GM15510 (cell line): ENCODE measurements around the gene FLT1.

Source experiments
- POLR2A ChIP-seq: IDR thresholded peaks from 3 replicates; pipeline ENCODE4 v1.6.1; 2011; ENCODE audit warnings: borderline replicate concordance; ENCODE audit not compliant: insufficient read length; ENCODE audit errors: extremely low read depth

FLT1 gene

GRCh38 chr13:28447206-28447605, 47.7 kb downstream of the FLT1 start:
- no peak for TF ChIP-seq POLR2A

- TF ChIP-seq POLR2A, result no peak
Measured at GRCh38 chr13:28442839-28443238, 52.1 kb downstream of the FLT1 start.

GRCh38 chr13:28441529-28441928, 53.4 kb downstream of the FLT1 start:
- no peak for TF ChIP-seq POLR2A

- no peak for TF ChIP-seq POLR2A
Measured at GRCh38 chr13:28440774-28441504, 54.0 kb downstream of the FLT1 start.

- no peak for TF ChIP-seq POLR2A
Measured at GRCh38 chr13:28438598-28439334, 56.2 kb downstream of the FLT1 start.

GRCh38 chr13:28438067-28438466, 56.9 kb downstream of the FLT1 start:
- TF ChIP-seq POLR2A, result no peak

- TF ChIP-seq POLR2A, result no peak
Measured at GRCh38 chr13:28435917-28436316, 59.0 kb downstream of the FLT1 start.

GRCh38 chr13:28434926-28435325, 60.0 kb downstream of the FLT1 start:
- TF ChIP-seq POLR2A, result no peak

- no peak for TF ChIP-seq POLR2A
Measured at GRCh38 chr13:28432816-28433560, 61.9 kb downstream of the FLT1 start.

- no peak for TF ChIP-seq POLR2A
Measured at GRCh38 chr13:28429685-28430290, 65.1 kb downstream of the FLT1 start.

GRCh38 chr13:28429096-28429495, 65.8 kb downstream of the FLT1 start:
- no peak for TF ChIP-seq POLR2A

- TF ChIP-seq POLR2A, result no peak
Measured at GRCh38 chr13:28426381-28426780, 68.5 kb downstream of the FLT1 start.

GRCh38 chr13:28425793-28426192, 69.1 kb downstream of the FLT1 start:
- no peak for TF ChIP-seq POLR2A

- TF ChIP-seq POLR2A, result no peak
Measured at GRCh38 chr13:28424541-28424940, 70.4 kb downstream of the FLT1 start.

- no peak for TF ChIP-seq POLR2A
Measured at GRCh38 chr13:28423010-28423409, 71.9 kb downstream of the FLT1 start.
